ENCODE measurements around the gene SSH2.

- TF ChIP-seq POLR2A (IDR thresholded peaks at IDR 0.05) (no peak), CTCF (IDR thresholded peaks at IDR 0.05) (no peak)
These were observed 315.0 kb downstream of the SSH2 start for GRCh38 chr17:29615048-29615385.

Measured in thyroid gland (tissue), 4 donors.